HepG2 (cell line): ENCODE results near the gene CD300A. TPM values are rescaled to one million over a fixed set of nuclear protein-coding genes. Genes with fewer than 3 reads are reported as not detected.

Source experiments
- ARNT ChIP-seq: fragments of 450-650 bp; IDR thresholded peaks from 2 replicates; pipeline ENCODE4 v1.6.1; 2017
- ATAD3A ChIP-seq: sonication (generic); formaldehyde crosslinking; IDR thresholded peaks from 2 replicates; pipeline ENCODE4 v1.4.0; 2020; ENCODE audit warnings: missing genetic modification reagents
- DDIT3 ChIP-seq: sonication (generic); formaldehyde crosslinking; IDR thresholded peaks from 2 replicates; pipeline ENCODE4 v1.4.0; 2020; ENCODE audit warnings: mild to moderate bottlenecking, missing genetic modification reagents
- E2F2 ChIP-seq: sonication (generic); formaldehyde crosslinking; IDR thresholded peaks from 2 replicates; pipeline ENCODE4 v1.4.0; 2020; ENCODE audit warnings: missing genetic modification reagents, borderline replicate concordance
- FOXC1 ChIP-seq: sonication (generic); formaldehyde crosslinking; IDR thresholded peaks from 2 replicates; pipeline ENCODE4 v1.8.0; 2022; ENCODE audit warnings: mild to moderate bottlenecking, missing genetic modification reagents, borderline replicate concordance
- FOXP1 ChIP-seq, 2 experiments: fragments of 450-650 bp in 1 of 2; IDR thresholded peaks; 2 replicates each; pipeline ENCODE4 v1.6.1; 2017 to 2018; ENCODE audit warnings: antibody characterized with exemption in 1 of 2
- GRHL1 ChIP-seq: sonication (generic); formaldehyde crosslinking; conservative IDR thresholded peaks from 2 replicates; pipeline ENCODE4 v1.8.0; 2022; ENCODE audit warnings: missing genetic modification reagents
- GTF3A ChIP-seq: sonication (generic); formaldehyde crosslinking; conservative IDR thresholded peaks from 2 replicates; pipeline ENCODE4 v1.4.0; 2020; ENCODE audit warnings: mild to moderate bottlenecking, missing genetic modification reagents
- HNRNPK ChIP-seq: fragments of 200-400 bp; formaldehyde crosslinking; IDR thresholded peaks from 2 replicates; pipeline ENCODE4 v1.6.1; 2018; ENCODE audit warnings: low read length, low read depth, moderate library complexity, mild to moderate bottlenecking; ENCODE audit not compliant: poor library complexity, severe bottlenecking
- JUND ChIP-seq: sonication (generic); formaldehyde crosslinking; IDR thresholded peaks from 2 replicates; pipeline ENCODE4 v1.8.0; 2022; ENCODE audit warnings: mild to moderate bottlenecking, missing genetic modification reagents
- KDM5B ChIP-seq: sonication (generic); formaldehyde crosslinking; IDR thresholded peaks from 2 replicates; pipeline ENCODE4 v1.4.0; 2020; ENCODE audit warnings: missing genetic modification reagents, mild to moderate bottlenecking, borderline replicate concordance
- NFKBIZ ChIP-seq: IDR thresholded peaks from 2 replicates; pipeline ENCODE4 v1.6.1; 2018; ENCODE audit warnings: missing genetic modification reagents, missing compliant biosample characterization
- PHF20 ChIP-seq: sonication (generic); formaldehyde crosslinking; IDR thresholded peaks from 2 replicates; pipeline ENCODE4 v1.5.0; 2020; ENCODE audit warnings: mild to moderate bottlenecking, missing genetic modification reagents
- POLR2AphosphoS5 ChIP-seq: IDR thresholded peaks from 2 replicates; pipeline ENCODE4 v1.6.1; 2012; ENCODE audit warnings: low read depth, low read length
- YY1 ChIP-seq: IDR thresholded peaks from 2 replicates; pipeline ENCODE4 v1.6.1; 2011; ENCODE audit warnings: low read length, low read depth, moderate library complexity, mild to moderate bottlenecking; ENCODE audit not compliant: insufficient read depth, insufficient replicate concordance
- ZC3H4 ChIP-seq: sonication (generic); formaldehyde crosslinking; IDR thresholded peaks from 2 replicates; pipeline ENCODE4 v1.4.0; 2020; ENCODE audit warnings: missing genetic modification reagents, borderline replicate concordance
- ZMAT3 ChIP-seq: sonication (generic); formaldehyde crosslinking; conservative IDR thresholded peaks from 2 replicates; pipeline ENCODE4 v1.7.0; 2021; ENCODE audit warnings: missing genetic modification reagents
- ZNF20 ChIP-seq: sonication (generic); formaldehyde crosslinking; IDR thresholded peaks from 2 replicates; pipeline ENCODE4 v1.4.0; 2020; ENCODE audit warnings: mild to moderate bottlenecking, moderate library complexity, missing genetic modification reagents
- ZNF253 ChIP-seq: sonication (generic); formaldehyde crosslinking; IDR thresholded peaks from 2 replicates; pipeline ENCODE4 v1.8.0; 2022; ENCODE audit warnings: mild to moderate bottlenecking, missing genetic modification reagents, borderline replicate concordance
- ZNF275 ChIP-seq: sonication (generic); formaldehyde crosslinking; IDR thresholded peaks from 2 replicates; pipeline ENCODE4 v1.8.0; 2022; ENCODE audit warnings: missing genetic modification reagents, mild to moderate bottlenecking, inconsistent platforms, borderline replicate concordance
- ZNF3 ChIP-seq: IDR thresholded peaks from 2 replicates; pipeline ENCODE4 v1.7.0; 2017; ENCODE audit warnings: inconsistent platforms
- ZNF501 ChIP-seq: sonication (generic); formaldehyde crosslinking; IDR thresholded peaks from 2 replicates; pipeline ENCODE4 v1.5.1; 2020; ENCODE audit warnings: mild to moderate bottlenecking, moderate library complexity, missing genetic modification reagents
- ZNF530 ChIP-seq: sonication (generic); formaldehyde crosslinking; IDR thresholded peaks from 2 replicates; pipeline ENCODE4 v1.5.0; 2020; ENCODE audit warnings: low read depth, mild to moderate bottlenecking, missing genetic modification reagents
- ZNF547 ChIP-seq: sonication (generic); formaldehyde crosslinking; IDR thresholded peaks from 2 replicates; pipeline ENCODE4 v1.5.1; 2020; ENCODE audit warnings: mild to moderate bottlenecking, missing genetic modification reagents
- ZNF550 ChIP-seq: sonication (generic); formaldehyde crosslinking; IDR thresholded peaks from 2 replicates; pipeline ENCODE4 v1.4.0; 2020; ENCODE audit warnings: mild to moderate bottlenecking, missing genetic modification reagents, borderline replicate concordance
- ZNF788 ChIP-seq: sonication (generic); formaldehyde crosslinking; IDR thresholded peaks from 2 replicates; pipeline ENCODE4 v1.5.0; 2020; ENCODE audit warnings: mild to moderate bottlenecking, missing genetic modification reagents, borderline replicate concordance
- polyA plus RNA-seq, 8 experiments: library from polyadenylated mRNA; depleted of rRNA in 3 of 8; stranded (reverse) in 7 of 8; unstranded in 1 of 8; fragments of >200 nt; fragmentation: Illumina TruSeq in 4 of 8; extraction: Trizol in 4 of 8; gene quantifications; 2 replicates each; pipeline versions ENCODE4 v1.2.1 to v1.2.3, GENCODE V29; 2011 to 2016; ENCODE audit warnings: low read depth in 4 of 8, missing spikeins in 1 of 8, mixed read lengths in 1 of 8; ENCODE audit not compliant: insufficient read depth in 1 of 8
- total RNA-seq, 5 experiments: library from RNA; depleted of rRNA; stranded (reverse); fragments of >200 nt; fragmentation: Illumina TruSeq; extraction: Trizol; gene quantifications; 2 replicates each; pipeline ENCODE4 v1.2.3, GENCODE V29; 2016; ENCODE audit warnings: low read depth in 1 of 5

Gene CD300A
- total and polyA plus RNA-seq, 2 of the 13 experiments (the other 11 are each of a cell fraction or from before 2014, with no cell fraction given) = not detected

GRCh38 chr17:74430706-74431567 lies 35.5 kb upstream of the CD300A start (continued):
- no peak for TF ChIP-seq DDIT3
- no peak for TF ChIP-seq GRHL1 (CRISPR knock-in tag)
- no peak for TF ChIP-seq YY1
- TF ChIP-seq GTF3A (CRISPR knock-in tag) = no peak
- no peak; the same call in 1 of the 2 replicates for TF ChIP-seq KDM5B
- no peak; the same call in none of the 2 replicates for TF ChIP-seq PHF20
- TF ChIP-seq ZNF550 (CRISPR knock-in tag) = no peak
- peak; percentile 60; the same call in 1 of the 2 replicates for TF ChIP-seq JUND
- peak; percentile 83 for TF ChIP-seq ZMAT3 (CRISPR knock-in tag)
- no peak for TF ChIP-seq ZNF3 (CRISPR knock-in tag)
- TF ChIP-seq E2F2 (CRISPR knock-in tag) = no peak; the same call in 1 of the 2 replicates
- TF ChIP-seq ZNF547 (CRISPR knock-in tag) = peak; percentile 57; the same call in 1 of the 2 replicates
- TF ChIP-seq ARNT = no peak
- TF ChIP-seq POLR2AphosphoS5 = peak; percentile 61
- peak; percentile 95; the same call in 1 of the 2 replicates for TF ChIP-seq ZC3H4 (CRISPR knock-in tag)
- no peak for TF ChIP-seq ATAD3A (CRISPR knock-in tag)
- no peak for TF ChIP-seq FOXP1 (IDR thresholded peaks at IDR 0.05)
- TF ChIP-seq FOXP1 (CRISPR knock-in tag; IDR thresholded peaks at IDR 0.05) = peak; percentile 71; the same call in 1 of the 2 replicates
- TF ChIP-seq HNRNPK = peak; percentile 99
- no peak; the same call in 1 of the 2 replicates for TF ChIP-seq ZNF530 (CRISPR knock-in tag)
- TF ChIP-seq NFKBIZ = peak; percentile 58; the same call in 1 of the 2 replicates
- no peak for TF ChIP-seq ZNF275 (CRISPR knock-in tag)
- TF ChIP-seq FOXC1 = 0 out of 2 replicates have a peak, but pooled peaks have one; percentile 67
- no peak for TF ChIP-seq ZNF20 (CRISPR knock-in tag)
- TF ChIP-seq ZNF501 (CRISPR knock-in tag) = peak; percentile 95
- no peak for TF ChIP-seq ZNF253 (CRISPR knock-in tag)
- TF ChIP-seq ZNF788 (CRISPR knock-in tag) = peak; percentile 21
